HG03103 (cell line): ENCODE data around the gene KRTAP5-11.
"Not testable (repeated sequence)": the region's sequence is repeated elsewhere in the genome, so short reads cannot be mapped to it uniquely, and the experiment has no call there.

ENCODE experiments used
- ATAC-seq: cut with Tn5 transposase; IDR thresholded peaks from one replicate; pipeline ENCODE4 v1.9.1; 2021; ENCODE audit warnings: low read depth; ENCODE audit not compliant: unreplicated experiment

KRTAP5-11 gene, protein sequence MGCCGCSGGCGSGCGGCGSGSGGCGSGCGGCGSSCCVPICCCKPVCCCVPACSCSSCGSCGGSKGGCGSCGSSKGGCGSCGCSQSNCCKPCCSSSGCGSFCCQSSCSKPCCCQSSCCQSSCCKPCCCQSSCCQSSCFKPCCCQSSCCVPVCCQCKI

DNA sequence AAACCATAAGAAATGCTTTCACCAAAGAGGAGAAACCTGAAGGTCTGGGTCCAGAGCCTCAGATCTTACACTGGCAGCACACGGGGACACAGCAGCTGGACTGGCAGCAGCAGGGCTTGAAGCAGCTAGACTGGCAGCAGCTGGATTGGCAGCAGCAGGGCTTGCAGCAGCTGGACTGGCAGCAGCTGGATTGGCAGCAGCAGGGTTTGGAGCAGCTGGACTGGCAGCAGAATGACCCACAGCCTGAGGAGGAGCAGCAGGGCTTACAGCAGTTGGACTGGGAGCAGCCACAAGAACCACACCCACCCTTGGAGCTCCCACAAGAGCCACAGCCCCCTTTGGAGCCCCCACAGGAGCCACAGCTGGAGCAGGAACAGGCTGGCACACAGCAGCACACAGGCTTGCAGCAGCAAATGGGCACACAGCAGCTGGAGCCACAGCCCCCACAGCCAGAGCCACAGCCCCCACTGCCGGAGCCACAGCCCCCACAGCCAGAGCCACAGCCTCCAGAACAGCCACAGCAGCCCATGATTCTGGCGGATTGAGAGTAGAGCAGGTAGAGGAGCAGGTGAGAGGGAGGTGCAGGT, at the start of gene KRTAP5-11:
Gene KRTAP5-11 (minus strand): TSS at position 567 of the 587 bp plus-strand sequence. CDS start 38 bp downstream, at position 529.
- no peak for ATAC-seq

GRCh38 chr11:71631551-71631950, 48.9 kb upstream of the KRTAP5-11 start:
- not testable (repeated sequence) for ATAC-seq

GRCh38 chr11:71630071-71630470, 47.4 kb upstream of the KRTAP5-11 start:
- not testable (repeated sequence) for ATAC-seq

DNA sequence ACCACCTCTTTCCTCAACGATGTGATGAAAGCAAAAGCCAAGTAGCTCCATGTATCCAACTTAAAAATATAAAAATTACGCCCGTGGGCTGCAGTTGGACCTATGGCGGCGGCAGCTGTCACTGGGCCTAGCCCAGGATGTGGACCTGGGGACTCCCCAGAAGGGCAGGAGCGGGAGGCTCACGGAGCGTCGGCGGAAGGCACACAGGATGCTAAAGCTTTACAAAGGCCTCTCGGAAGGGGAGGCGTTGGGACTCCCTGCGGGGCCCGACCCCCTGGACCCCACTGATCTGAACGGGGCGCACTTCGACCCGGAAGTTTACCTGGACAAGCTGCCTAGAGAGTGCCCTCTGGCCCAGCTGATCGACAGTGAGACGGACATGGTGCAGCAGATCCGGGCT, 46.3 kb upstream of the KRTAP5-11 start:
- ATAC-seq = not testable (repeated sequence)

DNA sequence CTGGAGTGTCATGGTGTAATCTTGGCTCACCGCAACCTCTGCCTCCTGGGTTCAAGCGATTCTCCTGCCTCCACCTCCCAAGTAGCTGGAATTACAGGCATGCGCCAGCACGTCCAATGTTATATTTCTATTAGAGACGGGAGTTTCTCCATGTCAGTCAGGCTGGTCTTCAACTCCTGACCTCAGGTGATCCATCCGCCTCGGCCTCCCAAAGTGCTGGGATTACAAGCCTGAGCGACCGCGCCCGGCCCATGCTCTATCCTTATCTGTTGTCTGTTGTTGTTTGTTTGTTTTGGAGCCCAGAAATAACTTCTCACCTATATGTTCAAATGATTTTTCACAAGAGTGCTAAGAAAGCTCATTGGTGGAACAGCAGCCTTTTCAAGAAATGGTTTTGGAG, 40.6 kb upstream of the KRTAP5-11 start:
- not testable (repeated sequence) for ATAC-seq

DNA sequence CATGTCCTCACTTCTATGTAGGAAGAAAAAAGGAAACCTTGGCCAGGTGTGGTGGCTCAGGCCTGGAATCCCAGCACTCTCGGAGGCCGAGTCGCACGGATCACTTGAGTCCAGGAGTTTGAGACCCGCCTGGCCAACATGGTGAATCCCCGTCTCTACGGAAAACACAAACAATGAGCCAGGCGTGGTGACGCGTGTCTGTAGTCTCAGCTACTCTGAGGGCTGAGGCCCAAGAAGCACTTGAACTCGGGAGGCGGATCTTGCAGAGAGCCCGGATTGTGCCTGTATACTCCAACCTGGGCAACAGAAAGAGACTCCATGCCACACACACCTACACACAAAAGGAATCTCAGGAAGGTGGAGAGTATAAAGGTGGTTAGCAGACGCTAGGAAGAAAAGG, 39.9 kb upstream of the KRTAP5-11 start:
- ATAC-seq = not testable (repeated sequence)

DNA sequence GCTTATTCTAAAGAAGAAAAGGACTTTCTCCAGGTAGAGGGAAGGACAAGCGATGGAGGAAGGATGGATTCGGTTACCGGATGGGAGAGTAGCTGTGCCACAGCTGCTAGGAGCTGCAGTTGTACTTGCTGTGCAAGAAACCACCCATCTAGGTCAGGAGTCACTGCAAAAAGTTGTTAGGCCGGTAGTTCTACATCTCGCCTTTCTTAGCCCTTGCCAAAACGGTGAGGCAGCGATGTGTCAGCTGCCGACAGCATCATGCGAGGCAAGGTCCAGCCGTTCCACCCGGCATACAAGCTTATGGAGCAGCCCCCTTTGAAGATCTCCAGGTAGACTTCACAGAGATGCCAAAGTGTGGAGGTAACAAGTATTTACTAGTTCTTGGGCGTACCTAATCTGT, 32.3 kb upstream of the KRTAP5-11 start:
- ATAC-seq = not testable (repeated sequence)

DNA sequence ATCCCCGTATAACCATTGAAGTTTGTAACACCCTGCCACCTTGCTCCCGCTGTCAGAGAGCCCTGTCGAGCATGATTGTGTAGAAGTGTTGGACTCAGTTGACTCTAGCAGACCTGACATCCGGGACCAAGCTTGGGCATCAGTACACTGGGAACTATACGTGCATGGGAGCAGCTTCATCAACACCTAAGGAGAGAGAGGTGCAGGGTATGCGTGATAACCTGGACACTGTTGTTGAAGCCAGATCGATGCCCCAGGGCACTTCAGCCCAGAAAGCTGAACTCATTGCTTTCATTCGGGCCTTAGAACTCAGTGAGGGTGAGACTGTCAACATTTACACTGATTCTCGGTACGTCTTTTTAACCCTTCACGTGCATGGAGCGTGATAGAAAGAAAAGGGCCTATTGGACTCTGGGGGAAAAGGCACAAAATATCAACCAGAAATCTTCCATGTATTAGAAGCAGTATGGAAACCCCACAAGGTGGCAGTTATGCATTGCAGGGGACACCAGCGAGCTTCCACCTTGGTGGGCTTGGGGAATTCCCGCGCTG, 31.8 kb upstream of the KRTAP5-11 start:
- ATAC-seq = not testable (repeated sequence)

- not testable (repeated sequence) for ATAC-seq
These were observed 31.3 kb upstream of the KRTAP5-11 start for GRCh38 chr11:71613931-71614330.

DNA sequence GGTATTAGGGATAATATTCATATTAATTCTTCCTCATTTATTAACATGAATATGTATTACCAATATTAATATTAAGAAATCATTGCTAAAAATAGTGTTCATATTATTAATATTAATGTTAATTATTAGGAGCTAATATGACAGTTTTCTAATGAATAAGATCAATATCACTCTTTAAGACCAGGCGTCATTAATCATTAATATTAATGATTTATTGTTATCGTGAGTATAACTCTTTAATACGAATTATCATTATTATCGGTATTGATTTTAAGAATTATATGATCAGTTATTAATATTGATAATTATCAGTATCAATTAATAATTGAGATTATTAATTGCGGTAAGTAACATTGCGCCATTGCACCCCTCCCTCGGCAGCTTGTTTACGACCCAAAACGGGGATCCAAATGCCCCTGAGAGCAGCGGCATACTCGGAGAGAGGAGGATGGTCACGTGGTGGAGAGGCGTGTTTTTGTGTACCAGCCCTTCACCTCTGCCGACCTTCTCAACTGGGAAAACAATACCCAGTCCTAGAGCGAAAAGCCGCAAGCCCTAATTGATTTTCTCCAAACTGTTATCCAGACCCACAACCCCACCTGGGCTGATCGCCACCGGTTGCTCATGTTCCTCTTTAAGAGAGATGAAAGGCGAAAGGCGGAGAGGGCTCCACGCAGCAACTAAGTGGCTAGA, 28.7 kb upstream of the KRTAP5-11 start:
- ATAC-seq = not testable (repeated sequence)

DNA sequence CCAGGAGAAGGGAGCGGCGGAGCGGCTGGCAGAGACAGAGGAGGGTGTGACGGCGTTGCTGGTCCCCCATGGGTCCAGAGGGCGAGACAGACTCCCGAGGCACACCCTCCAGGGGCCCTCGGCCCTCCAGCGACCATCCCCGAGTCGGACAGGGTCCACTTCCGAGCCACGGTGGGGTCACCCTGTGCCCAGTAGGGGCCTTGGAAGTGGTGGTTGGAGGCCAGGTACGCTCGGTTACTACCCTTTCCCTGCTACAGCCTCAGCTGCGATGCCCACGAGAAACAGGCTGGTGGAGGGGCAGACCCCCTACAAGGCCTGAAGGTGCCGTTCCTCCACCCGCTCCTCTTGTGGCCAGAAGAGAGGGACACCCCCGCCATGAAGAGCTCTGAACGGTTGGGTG, 25.6 kb upstream of the KRTAP5-11 start:
- ATAC-seq = not testable (repeated sequence)

DNA sequence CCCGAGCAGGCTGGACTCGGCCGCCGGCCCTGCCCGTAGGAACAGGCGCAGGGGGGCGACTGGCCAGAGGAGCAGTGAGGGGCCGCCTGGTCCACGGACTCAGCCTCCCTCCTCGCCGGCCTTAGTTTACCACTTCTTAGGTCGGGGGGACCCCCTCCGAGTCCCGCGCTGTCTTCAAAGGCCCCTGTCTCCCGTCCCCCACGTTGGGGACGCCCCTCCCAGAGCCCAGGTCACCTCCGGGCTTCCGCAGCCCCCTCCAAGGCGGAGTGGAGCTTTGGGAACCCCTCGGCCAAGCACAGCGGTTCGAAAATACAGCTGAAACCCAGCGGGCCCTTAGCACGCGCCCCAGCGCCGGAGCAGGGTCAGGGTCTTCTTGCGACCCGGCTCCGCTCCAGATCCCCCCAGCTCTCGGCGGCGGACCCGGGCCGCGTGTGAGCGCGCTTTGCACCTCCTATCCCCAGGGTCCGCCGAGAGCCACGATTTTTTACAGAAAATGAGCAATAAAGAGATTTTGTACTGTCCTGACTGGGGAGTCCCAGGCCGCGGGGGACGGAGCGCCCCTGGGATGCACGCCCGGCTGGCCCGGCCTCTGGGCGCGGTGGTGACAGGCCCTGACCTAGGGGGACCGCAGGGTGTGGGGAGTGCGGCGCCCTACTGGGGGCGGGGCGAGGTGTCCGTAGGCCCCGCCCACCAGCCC, 25.0 kb upstream of the KRTAP5-11 start:
- ATAC-seq = not testable (repeated sequence)

DNA sequence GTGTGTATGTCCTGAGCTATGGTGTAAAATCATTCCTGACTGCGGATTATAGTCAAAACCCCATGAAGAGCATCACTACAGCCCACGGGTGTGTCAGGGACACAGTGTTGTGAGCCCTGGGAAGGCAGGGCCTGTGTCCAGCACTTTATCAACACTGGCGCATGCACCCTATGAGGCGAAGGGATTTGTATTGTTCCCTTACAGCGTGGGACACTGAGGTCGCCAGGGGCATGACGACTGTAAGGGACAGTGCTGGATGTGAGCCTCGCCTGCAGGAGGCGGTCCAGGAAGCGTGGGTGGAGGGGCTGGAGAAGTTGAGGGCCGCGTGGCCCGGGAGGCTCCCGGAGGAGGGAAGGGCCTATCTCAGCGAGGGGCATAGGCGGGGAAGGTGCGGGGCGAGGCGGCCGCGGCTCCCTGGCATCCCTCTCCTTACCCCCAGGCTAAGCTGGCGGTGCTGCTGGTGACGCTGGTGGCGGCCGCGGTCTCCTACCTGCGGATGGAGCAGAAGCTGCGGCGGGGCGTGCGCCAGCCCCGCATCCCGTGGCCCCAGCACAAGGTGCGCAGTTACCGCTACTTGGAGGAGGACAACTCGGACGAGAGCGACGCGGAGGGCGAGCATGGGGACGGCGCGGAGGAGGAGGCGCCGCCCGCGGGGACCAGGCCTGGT, 24.3 kb upstream of the KRTAP5-11 start:
- not testable (repeated sequence) for ATAC-seq

GRCh38 chr11:71604798-71605488, 22.3 kb upstream of the KRTAP5-11 start:
- ATAC-seq = not testable (repeated sequence)

DNA sequence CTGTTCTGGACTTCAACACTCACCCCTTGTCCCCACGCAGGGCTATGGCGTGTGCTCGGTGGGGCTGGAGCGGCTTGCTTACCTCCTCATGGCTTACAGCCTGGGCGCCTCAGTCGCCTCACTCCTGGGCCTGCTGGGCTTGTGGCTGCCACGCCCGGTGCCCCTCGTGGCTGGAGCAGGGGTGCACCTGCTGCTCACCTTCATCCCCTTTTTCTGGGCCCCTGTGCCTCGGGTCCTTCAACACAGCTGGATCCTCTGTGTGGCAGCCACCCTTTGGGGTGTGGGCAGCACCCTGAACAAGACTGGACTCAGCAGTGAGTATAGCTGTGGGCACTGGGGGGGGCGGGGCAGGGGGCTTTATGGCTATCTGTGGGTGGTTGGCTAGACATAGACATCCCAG, 20.5 kb upstream of the KRTAP5-11 start:
- ATAC-seq = not testable (repeated sequence)

- ATAC-seq = not testable (repeated sequence)
These were observed 6.9 kb upstream of the KRTAP5-11 start for GRCh38 chr11:71589546-71589920.

GRCh38 chr11:71588822-71589545, 6.3 kb upstream of the KRTAP5-11 start:
- not testable (repeated sequence) for ATAC-seq

DNA sequence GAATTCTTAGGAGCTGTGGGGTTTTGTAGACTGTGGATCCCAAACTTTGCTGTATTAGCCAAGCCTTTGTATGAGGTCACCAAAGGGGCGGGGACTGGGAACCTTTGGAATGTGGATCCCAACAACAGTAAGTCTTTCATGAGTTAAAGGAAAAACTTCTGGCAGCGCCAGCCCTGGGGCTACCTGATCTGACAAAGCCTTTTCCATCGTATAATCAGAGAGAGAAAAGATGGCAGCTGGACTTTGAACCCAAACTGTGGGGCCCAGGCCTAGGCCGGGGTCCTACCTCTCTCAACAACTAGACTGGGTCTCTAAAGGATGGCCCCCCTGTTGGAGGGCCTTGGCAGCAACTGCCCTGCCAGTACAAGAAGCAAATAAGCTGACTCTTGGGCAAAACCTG, 5.6 kb upstream of the KRTAP5-11 start:
- not testable (repeated sequence) for ATAC-seq

DNA sequence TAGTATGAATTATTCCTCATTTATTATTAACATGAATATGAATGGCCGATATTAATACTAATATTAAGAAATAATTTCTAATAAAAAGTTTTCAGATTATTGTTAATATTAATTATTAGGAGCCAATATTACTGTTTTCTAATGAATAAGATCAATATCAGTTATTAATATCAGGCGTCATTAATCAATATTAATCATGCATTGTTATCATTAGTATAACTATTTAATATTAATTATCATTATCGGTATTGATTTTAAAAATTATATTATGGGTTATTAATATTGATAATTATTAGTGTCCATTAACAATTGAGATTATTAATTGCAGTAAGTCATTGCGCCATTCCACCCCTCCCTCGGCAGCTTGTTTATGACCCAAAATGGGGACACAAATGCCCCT, 3.0 kb upstream of the KRTAP5-11 start:
- ATAC-seq = not testable (repeated sequence)
